NT2/D1 (cell line): ENCODE results near the gene ACSL6.

Experiments
- DNase-seq: peaks from one replicate; pipeline ENCODE4 v3.0.0-alpha.2; 2011; ENCODE audit warnings: low read depth, low spot score
- H3K27me3 ChIP-seq: 2 replicates; pipeline ENCODE4 v1.6.0; 2011; ENCODE audit warnings: mild to moderate bottlenecking; ENCODE audit not compliant: insufficient read length, insufficient read depth
- H3K36me3 ChIP-seq: 2 replicates; pipeline ENCODE4 v1.6.1; 2011; ENCODE audit warnings: mild to moderate bottlenecking, low read length, mixed read lengths; ENCODE audit not compliant: insufficient read depth, insufficient read length
- H3K4me1 ChIP-seq: 2 replicates; pipeline ENCODE4 v1.5.1; 2011; ENCODE audit not compliant: insufficient read depth, insufficient read length
- H3K4me3 ChIP-seq: 2 replicates; pipeline ENCODE4 v1.5.1; 2011; ENCODE audit warnings: low read depth; ENCODE audit not compliant: insufficient read length
- H3K9ac ChIP-seq: 2 replicates; pipeline ENCODE4 v1.6.0; 2011; ENCODE audit warnings: low read depth; ENCODE audit not compliant: insufficient read length
- H3K9me3 ChIP-seq: 2 replicates; pipeline ENCODE4 v1.5.1; 2011; ENCODE audit warnings: mild to moderate bottlenecking, low read length; ENCODE audit not compliant: insufficient read depth
- SUZ12 ChIP-seq: IDR thresholded peaks from 2 replicates; pipeline ENCODE4 v1.6.1; 2011; ENCODE audit not compliant: insufficient read length, insufficient read depth; ENCODE audit errors: extremely low read depth
- YY1 ChIP-seq: IDR thresholded peaks from 2 replicates; pipeline ENCODE4 v1.6.1; 2011; ENCODE audit not compliant: insufficient read length, insufficient read depth
- ZNF274 ChIP-seq: IDR thresholded peaks from 2 replicates; pipeline ENCODE4 v1.6.1; 2011; ENCODE audit warnings: mild to moderate bottlenecking, low read depth, low read length

The ACSL6 gene

DNA sequence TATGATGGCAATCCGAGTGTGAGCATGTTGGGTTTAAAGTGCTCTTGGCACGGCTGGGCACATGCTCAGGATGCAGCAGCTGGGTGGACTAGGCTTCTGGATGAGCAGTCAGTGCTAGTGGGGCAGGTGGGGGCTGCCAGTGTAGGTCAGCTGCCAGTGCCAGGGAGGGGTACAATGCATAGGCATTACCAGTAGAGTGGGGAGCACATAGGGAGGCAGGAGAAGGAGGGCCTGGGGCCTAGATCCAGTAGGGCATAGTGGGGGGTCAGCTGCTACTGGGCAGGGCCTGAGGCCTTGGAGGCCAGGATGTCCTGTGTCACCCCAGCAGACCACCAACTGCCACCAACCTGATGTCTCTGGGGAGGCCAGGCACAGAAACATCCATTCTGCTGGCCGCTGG is 24.2 kb downstream of the ACSL6 start:
- Histone ChIP-seq H3K9ac (no peak overlapping the region), H3K9me3 (no peaks in the 10 kb centered on the region), H3K4me3 (no peak overlapping the region), H3K36me3 (no peaks in the 10 kb centered on the region), H3K27me3 (no peaks in the 10 kb centered on the region), H3K4me1 (no peaks in the 10 kb centered on the region)
- TF ChIP-seq YY1 (no peak), SUZ12 (no peak), ZNF274 (no peak)
- no peak for DNase-seq

DNA sequence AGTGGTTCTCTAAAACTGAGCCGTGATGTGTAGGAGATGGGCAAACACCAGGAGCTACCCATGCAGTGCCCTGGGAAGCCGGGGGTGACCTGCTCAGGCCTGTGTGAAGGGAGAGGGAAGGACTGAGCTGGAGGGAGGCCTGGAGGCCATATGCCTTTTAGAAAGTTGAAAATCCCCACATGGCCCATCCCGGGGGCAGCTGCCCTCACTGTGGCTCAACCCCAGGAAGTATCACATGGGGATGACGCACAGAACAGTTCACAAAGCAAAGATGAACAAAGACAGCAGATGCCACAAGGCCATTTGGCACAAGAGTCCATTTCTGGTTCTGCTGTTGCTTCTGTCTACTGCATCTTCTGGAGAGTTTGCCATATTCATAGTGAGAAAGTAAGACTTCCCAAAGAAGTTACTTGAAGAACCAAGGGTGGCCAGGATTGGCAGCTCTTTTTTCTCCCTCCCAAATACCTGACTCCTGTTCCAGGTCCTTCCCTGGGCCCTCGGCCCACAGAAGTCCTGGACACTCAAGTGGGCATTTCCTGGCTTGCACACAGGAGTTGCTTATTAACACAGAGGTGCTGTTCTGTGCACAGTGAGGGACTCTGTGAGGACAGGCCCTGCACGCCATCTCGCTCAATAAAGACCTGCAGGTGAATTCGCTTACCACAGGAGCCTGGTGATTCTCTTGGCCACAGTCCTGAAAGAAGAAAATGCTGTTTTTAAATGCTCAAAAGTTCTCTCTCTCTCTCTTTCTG is 25.1 kb downstream of the ACSL6 start:
- Histone ChIP-seq H3K27me3 (no peaks in the 10 kb centered on the region), H3K4me1 (no peaks in the 10 kb centered on the region), H3K9me3 (no peaks in the 10 kb centered on the region), H3K4me3 (no peak overlapping the region), H3K36me3 (no peaks in the 10 kb centered on the region), H3K9ac (no peak overlapping the region)
- DNase-seq: no peak
- TF ChIP-seq YY1 (no peak), ZNF274 (no peak), SUZ12 (no peak)

- no peaks in the 10 kb centered on the region for H3K4me1 ChIP-seq
- H3K27me3 ChIP-seq: no peaks in the 10 kb centered on the region
- H3K36me3 ChIP-seq: no peaks in the 10 kb centered on the region
- no peaks in the 10 kb centered on the region for H3K9me3 ChIP-seq
- H3K4me3 ChIP-seq: no peak overlapping the region
- no peak for DNase-seq
- H3K9ac ChIP-seq: no peak overlapping the region
- no peak for TF ChIP-seq ZNF274
- no peak for TF ChIP-seq SUZ12
- no peak for TF ChIP-seq YY1
These were observed 26.3 kb downstream of the ACSL6 start for GRCh38 chr5:131984956-131985665.

DNA sequence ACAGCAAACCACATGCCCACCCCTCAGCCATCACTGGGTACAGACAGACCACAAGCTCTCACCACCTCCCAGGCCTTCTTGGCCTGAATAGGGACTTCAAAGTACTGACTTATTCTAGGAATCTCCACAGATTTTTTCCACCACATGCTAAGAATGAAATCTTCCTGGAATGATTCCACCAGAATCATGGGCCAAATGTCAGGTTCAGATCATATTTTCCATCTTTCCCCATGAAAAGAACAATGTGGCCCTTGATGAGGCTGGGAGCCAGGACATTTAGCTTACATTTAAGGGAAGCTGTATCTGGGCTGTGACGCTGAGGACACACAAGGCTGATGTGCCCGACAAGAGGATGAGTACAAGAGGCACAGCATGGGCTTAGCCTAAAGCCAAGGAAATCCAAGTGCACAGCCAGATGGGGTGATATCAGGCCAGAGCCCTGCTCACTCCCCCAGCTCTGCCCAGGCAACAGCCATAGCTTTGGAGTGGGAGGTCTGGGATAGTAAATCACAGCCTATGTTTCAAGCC is 28.1 kb downstream of the ACSL6 start:
- no peak overlapping the region for H3K4me3 ChIP-seq
- TF ChIP-seq YY1 (no peak), SUZ12 (no peak), ZNF274 (no peak)
- H3K4me1 ChIP-seq: no peaks in the 10 kb centered on the region
- no peaks in the 10 kb centered on the region for H3K9me3 ChIP-seq
- H3K9ac ChIP-seq: no peak overlapping the region
- no peaks in the 10 kb centered on the region for H3K36me3 ChIP-seq
- no peak for DNase-seq
- H3K27me3 ChIP-seq: no peaks in the 10 kb centered on the region

DNA sequence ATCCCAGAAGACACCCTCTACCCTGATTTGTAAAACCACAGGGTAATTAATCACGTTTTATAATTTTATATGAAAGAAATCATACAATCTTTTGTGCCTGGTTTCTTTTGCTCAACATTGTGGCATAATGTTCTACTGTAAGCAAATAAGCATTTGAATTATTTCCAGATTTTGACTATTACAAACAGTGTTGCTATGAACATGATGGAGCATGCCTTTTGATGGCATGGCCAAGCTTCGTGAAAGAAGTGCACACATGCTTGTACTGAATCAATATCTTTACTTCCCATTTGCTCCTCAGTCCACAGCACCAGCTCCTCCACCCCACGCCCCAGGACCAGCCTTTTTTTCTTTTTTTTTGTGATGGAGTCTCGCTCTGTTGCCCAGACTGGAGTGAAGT is 29.9 kb downstream of the ACSL6 start:
- no peak overlapping the region for H3K9ac ChIP-seq
- no peak overlapping the region for H3K4me3 ChIP-seq
- H3K9me3 ChIP-seq: no peaks in the 10 kb centered on the region
- DNase-seq: no peak
- no peaks in the 10 kb centered on the region for H3K36me3 ChIP-seq
- H3K4me1 ChIP-seq: no peaks in the 10 kb centered on the region
- TF ChIP-seq SUZ12: no peak
- no peak for TF ChIP-seq YY1
- no peak for TF ChIP-seq ZNF274
- no peaks in the 10 kb centered on the region for H3K27me3 ChIP-seq

DNA sequence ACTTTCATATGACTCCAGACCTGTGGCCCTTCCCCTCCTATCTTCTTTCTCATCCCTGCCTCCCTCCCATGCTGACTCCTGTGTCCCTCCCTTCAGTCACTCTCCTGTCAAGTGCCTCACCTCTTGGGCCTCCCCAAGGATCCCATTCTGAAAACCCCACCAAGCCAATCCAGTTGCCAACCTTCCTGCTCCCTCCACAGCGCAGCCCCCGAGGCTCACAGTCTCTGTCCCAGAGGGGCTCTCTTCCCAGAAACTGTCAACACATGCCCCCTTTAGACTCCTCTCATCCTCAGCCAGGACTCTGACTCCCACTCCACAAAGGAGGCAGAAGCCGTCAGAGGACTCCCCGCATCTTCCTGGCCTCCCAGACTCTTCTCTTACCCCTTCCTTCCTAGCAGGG is 30.8 kb downstream of the ACSL6 start:
- DNase-seq: no peak
- Histone ChIP-seq H3K4me3 (no peak overlapping the region), H3K27me3 (no peaks in the 10 kb centered on the region), H3K4me1 (no peaks in the 10 kb centered on the region), H3K9me3 (no peaks in the 10 kb centered on the region), H3K36me3 (no peaks in the 10 kb centered on the region), H3K9ac (no peak overlapping the region)
- no peak for TF ChIP-seq ZNF274
- no peak for TF ChIP-seq SUZ12
- no peak for TF ChIP-seq YY1

GRCh38 chr5:131979816-131980215 is 31.6 kb downstream of the ACSL6 start:
- no peaks in the 10 kb centered on the region for H3K4me1 ChIP-seq
- no peaks in the 10 kb centered on the region for H3K9me3 ChIP-seq
- no peak overlapping the region for H3K4me3 ChIP-seq
- H3K36me3 ChIP-seq: no peaks in the 10 kb centered on the region
- TF ChIP-seq SUZ12: no peak
- DNase-seq: no peak
- H3K9ac ChIP-seq: no peak overlapping the region
- no peaks in the 10 kb centered on the region for H3K27me3 ChIP-seq
